ENCODE data around the gene PTBP1. TPM values are rescaled to one million over a fixed set of nuclear protein-coding genes. Genes with fewer than 3 reads are reported as not detected.

Gene PTBP1
- total and polyA plus RNA-seq, 9 of the 15 experiments (the other 6 are each of a cell fraction or from before 2014, with no cell fraction given), result 14.0 to 759 (median 234) TPM

DNA sequence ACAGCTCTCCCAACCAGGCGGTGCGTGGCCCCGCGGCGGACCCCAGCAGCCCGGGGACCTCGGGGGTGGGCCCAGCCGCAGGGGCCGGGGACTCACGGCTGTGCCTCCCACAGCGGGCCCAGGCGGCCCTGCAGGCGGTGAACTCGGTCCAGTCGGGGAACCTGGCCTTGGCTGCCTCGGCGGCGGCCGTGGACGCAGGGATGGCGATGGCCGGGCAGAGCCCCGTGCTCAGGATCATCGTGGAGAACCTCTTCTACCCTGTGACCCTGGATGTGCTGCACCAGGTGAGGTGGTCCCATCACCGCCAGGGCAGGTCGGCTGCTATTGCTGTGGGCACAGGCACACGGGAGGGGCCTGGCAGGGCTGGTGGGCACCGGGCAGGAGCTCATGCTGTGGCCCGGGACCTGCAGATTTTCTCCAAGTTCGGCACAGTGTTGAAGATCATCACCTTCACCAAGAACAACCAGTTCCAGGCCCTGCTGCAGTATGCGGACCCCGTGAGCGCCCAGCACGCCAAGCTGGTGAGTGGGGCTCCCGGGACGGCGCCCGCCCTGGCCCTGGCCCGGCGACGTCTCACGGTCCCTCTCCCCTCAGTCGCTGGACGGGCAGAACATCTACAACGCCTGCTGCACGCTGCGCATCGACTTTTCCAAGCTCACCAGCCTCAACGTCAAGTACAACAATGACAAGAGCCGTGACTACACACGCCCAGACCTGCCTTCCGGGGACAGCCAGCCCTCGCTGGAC, 7.3 kb downstream of the PTBP1 start:
- ATAC-seq (no peak), DNase-seq (ENCODE audit: extremely low read depth in 1 of 4, low spot score in 3 of 4) (peak in 1 of 4 experiments; percentile 29), FAIRE-seq (no peak)
- Histone ChIP-seq H3K4me2 (ENCODE audit: insufficient read depth, low read length) (no peak overlapping the region), H3K27ac (ENCODE audit: extremely low read depth, low read depth, low read length) (no peak overlapping the region), H2AFZ (ENCODE audit: low read depth, low read length) (no peak overlapping the region), H3K9me1 (ENCODE audit: control insufficient read depth, insufficient read depth, low read length) (peaks cover 16% of the 10 kb centered on the region), H3K4me3 (no peak overlapping the region), H3K9ac (ENCODE audit: insufficient read depth in 1 of 2, low read depth in 2 of 2, low read length in 2 of 2) (no peak overlapping the region; a peak in 1 of 4 replicates), H3K9me3 (replicated peaks; ENCODE audit: control insufficient read depth, insufficient read depth, low read depth, low read length) (no peaks in the 10 kb centered on the region; the same call in 1 of the 2 replicates), H3K79me2 (ENCODE audit: control insufficient read depth, insufficient read depth, low read length) (peaks cover 92% of the 10 kb centered on the region), H3K36me3 (ENCODE audit: control insufficient read depth, insufficient read depth, low read length) (peaks cover 100% of the 10 kb centered on the region), H4K20me1 (replicated peaks; ENCODE audit: control insufficient read depth, insufficient read depth, low read length) (peaks cover 50% of the 10 kb centered on the region), H3K4me1 (replicated peaks in 1 of 2; ENCODE audit: control insufficient read depth in 2 of 2, insufficient read depth in 2 of 2, low read length in 2 of 2) (peaks cover 19 to 70% of the 10 kb centered on the region in 2 experiments), H3K27me3 (ENCODE audit: control insufficient read depth in 2 of 2, insufficient read depth in 2 of 2, low read length in 2 of 2) (no peaks in the 10 kb centered on the region)
- intact Hi-C loops (cut with micrococcal nuclease) (no loop called here), in situ Hi-C loops (cut with MboI) (no loop called here)
- BruUV-seq (replicated peaks), result no TSS peak
- ChIA-PET POLR2A (interaction anchor here (0.8 to 1.4 kb wide), 2 partner anchors 10 to 31 kb away, joined by 3 to 4 read pairs; no protein-coding TSS in a partner anchor), CTCF (ENCODE audit: low intra/inter-chr PET ratio) (no interaction called here)
- 90% methylated on average over 25 of the region's 53 CpGs for WGBS (ENCODE audit: insufficient coverage, low coverage, missing lambda C conversion rate)
- TF ChIP-seq NCOA1 (IDR thresholded peaks at IDR 0.05; ENCODE audit: low read depth), result no peak
- TF ChIP-seq, protein P1, sequence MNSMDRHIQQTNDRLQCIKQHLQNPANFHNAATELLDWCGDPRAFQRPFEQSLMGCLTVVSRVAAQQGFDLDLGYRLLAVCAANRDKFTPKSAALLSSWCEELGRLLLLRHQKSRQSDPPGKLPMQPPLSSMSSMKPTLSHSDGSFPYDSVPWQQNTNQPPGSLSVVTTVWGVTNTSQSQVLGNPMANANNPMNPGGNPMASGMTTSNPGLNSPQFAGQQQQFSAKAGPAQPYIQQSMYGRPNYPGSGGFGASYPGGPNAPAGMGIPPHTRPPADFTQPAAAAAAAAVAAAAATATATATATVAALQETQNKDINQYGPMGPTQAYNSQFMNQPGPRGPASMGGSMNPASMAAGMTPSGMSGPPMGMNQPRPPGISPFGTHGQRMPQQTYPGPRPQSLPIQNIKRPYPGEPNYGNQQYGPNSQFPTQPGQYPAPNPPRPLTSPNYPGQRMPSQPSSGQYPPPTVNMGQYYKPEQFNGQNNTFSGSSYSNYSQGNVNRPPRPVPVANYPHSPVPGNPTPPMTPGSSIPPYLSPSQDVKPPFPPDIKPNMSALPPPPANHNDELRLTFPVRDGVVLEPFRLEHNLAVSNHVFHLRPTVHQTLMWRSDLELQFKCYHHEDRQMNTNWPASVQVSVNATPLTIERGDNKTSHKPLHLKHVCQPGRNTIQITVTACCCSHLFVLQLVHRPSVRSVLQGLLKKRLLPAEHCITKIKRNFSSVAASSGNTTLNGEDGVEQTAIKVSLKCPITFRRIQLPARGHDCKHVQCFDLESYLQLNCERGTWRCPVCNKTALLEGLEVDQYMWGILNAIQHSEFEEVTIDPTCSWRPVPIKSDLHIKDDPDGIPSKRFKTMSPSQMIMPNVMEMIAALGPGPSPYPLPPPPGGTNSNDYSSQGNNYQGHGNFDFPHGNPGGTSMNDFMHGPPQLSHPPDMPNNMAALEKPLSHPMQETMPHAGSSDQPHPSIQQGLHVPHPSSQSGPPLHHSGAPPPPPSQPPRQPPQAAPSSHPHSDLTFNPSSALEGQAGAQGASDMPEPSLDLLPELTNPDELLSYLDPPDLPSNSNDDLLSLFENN (IDR thresholded peaks at IDR 0.05; ENCODE audit: low read depth in 2 of 2, low read length in 2 of 2), result no peak
- TF ChIP-seq ZNF445 (CRISPR knock-in tag; IDR thresholded peaks at IDR 0.05; ENCODE audit: low read depth), result no peak
- no peak for TF ChIP-seq FOXO4 (CRISPR knock-in tag; IDR thresholded peaks at IDR 0.05)
- TF ChIP-seq GABPB1 (CRISPR knock-in tag; IDR thresholded peaks at IDR 0.05), result no peak
- TF ChIP-seq, protein P2, sequence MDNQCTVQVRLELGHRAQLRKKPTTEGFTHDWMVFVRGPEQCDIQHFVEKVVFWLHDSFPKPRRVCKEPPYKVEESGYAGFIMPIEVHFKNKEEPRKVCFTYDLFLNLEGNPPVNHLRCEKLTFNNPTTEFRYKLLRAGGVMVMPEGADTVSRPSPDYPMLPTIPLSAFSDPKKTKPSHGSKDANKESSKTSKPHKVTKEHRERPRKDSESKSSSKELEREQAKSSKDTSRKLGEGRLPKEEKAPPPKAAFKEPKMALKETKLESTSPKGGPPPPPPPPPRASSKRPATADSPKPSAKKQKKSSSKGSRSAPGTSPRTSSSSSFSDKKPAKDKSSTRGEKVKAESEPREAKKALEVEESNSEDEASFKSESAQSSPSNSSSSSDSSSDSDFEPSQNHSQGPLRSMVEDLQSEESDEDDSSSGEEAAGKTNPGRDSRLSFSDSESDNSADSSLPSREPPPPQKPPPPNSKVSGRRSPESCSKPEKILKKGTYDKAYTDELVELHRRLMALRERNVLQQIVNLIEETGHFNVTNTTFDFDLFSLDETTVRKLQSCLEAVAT (IDR thresholded peaks at IDR 0.05), result no peak
- TF ChIP-seq ZNF57 (CRISPR knock-in tag; IDR thresholded peaks at IDR 0.05), result no peak
- no peak for TF ChIP-seq C11orf30 (IDR thresholded peaks at IDR 0.05; ENCODE audit: low read depth)
- no peak for TF ChIP-seq CEBPB (tag; IDR thresholded peaks at IDR 0.05)
- TF ChIP-seq, protein P3, sequence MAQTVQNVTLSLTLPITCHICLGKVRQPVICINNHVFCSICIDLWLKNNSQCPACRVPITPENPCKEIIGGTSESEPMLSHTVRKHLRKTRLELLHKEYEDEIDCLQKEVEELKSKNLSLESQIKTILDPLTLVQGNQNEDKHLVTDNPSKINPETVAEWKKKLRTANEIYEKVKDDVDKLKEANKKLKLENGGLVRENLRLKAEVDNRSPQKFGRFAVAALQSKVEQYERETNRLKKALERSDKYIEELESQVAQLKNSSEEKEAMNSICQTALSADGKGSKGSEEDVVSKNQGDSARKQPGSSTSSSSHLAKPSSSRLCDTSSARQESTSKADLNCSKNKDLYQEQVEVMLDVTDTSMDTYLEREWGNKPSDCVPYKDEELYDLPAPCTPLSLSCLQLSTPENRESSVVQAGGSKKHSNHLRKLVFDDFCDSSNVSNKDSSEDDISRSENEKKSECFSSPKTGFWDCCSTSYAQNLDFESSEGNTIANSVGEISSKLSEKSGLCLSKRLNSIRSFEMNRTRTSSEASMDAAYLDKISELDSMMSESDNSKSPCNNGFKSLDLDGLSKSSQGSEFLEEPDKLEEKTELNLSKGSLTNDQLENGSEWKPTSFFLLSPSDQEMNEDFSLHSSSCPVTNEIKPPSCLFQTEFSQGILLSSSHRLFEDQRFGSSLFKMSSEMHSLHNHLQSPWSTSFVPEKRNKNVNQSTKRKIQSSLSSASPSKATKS (CRISPR knock-in tag; IDR thresholded peaks at IDR 0.05), result no peak
- no peak for TF ChIP-seq BDP1 (IDR thresholded peaks at IDR 0.05; ENCODE audit: insufficient read depth, insufficient read length)

Measured in K562 (cell line).